ENCODE data around the gene DTNA.

DTNA gene

GRCh38 chr18:34867520-34867919, 157.4 kb downstream of the DTNA start:
- Histone ChIP-seq H3K9ac (ENCODE audit: insufficient read length, low read depth) (no peak overlapping the region), H3K27me3 (ENCODE audit: insufficient read depth, insufficient read length) (no peaks in the 10 kb centered on the region), H3K9me3 (ENCODE audit: insufficient read depth, low read length) (no peaks in the 10 kb centered on the region), H3K4me1 (ENCODE audit: insufficient read depth, insufficient read length) (no peaks in the 10 kb centered on the region), H3K36me3 (ENCODE audit: insufficient read depth, insufficient read length, low read length) (no peaks in the 10 kb centered on the region), H3K4me3 (ENCODE audit: insufficient read length, low read depth) (no peak overlapping the region)
- TF ChIP-seq SUZ12 (IDR thresholded peaks at IDR 0.05; ENCODE audit: extremely low read depth, insufficient read depth, insufficient read length) (no peak), ZNF274 (IDR thresholded peaks at IDR 0.05; ENCODE audit: low read depth, low read length) (no peak), YY1 (IDR thresholded peaks at IDR 0.05; ENCODE audit: insufficient read depth, insufficient read length) (no peak)
- peak; percentile 27 for DNase-seq (ENCODE audit: low read depth, low spot score)

- no peaks in the 10 kb centered on the region for H3K4me1 ChIP-seq (ENCODE audit: insufficient read depth, insufficient read length)
- H3K36me3 ChIP-seq (ENCODE audit: insufficient read depth, insufficient read length, low read length) = no peaks in the 10 kb centered on the region
- no peak for DNase-seq (ENCODE audit: low read depth, low spot score)
- no peaks in the 10 kb centered on the region for H3K27me3 ChIP-seq (ENCODE audit: insufficient read depth, insufficient read length)
- no peak overlapping the region for H3K9ac ChIP-seq (ENCODE audit: insufficient read length, low read depth)
- TF ChIP-seq ZNF274 (IDR thresholded peaks at IDR 0.05; ENCODE audit: low read depth, low read length) (no peak), SUZ12 (IDR thresholded peaks at IDR 0.05; ENCODE audit: extremely low read depth, insufficient read depth, insufficient read length) (no peak), YY1 (IDR thresholded peaks at IDR 0.05; ENCODE audit: insufficient read depth, insufficient read length) (no peak)
- no peaks in the 10 kb centered on the region for H3K9me3 ChIP-seq (ENCODE audit: insufficient read depth, low read length)
- H3K4me3 ChIP-seq (ENCODE audit: insufficient read length, low read depth) = no peak overlapping the region
Measured at GRCh38 chr18:34870555-34871310, 160.6 kb downstream of the DTNA start.

- DNase-seq (ENCODE audit: low read depth, low spot score) = no peak
- no peaks in the 10 kb centered on the region for H3K4me1 ChIP-seq (ENCODE audit: insufficient read depth, insufficient read length)
- no peak overlapping the region for H3K4me3 ChIP-seq (ENCODE audit: insufficient read length, low read depth)
- H3K9me3 ChIP-seq (ENCODE audit: insufficient read depth, low read length) = no peaks in the 10 kb centered on the region
- TF ChIP-seq SUZ12 (IDR thresholded peaks at IDR 0.05; ENCODE audit: extremely low read depth, insufficient read depth, insufficient read length) (no peak), YY1 (IDR thresholded peaks at IDR 0.05; ENCODE audit: insufficient read depth, insufficient read length) (no peak), ZNF274 (IDR thresholded peaks at IDR 0.05; ENCODE audit: low read depth, low read length) (no peak)
- H3K9ac ChIP-seq (ENCODE audit: insufficient read length, low read depth) = no peak overlapping the region
- no peaks in the 10 kb centered on the region for H3K27me3 ChIP-seq (ENCODE audit: insufficient read depth, insufficient read length)
- no peaks in the 10 kb centered on the region for H3K36me3 ChIP-seq (ENCODE audit: insufficient read depth, insufficient read length, low read length)
Measured at GRCh38 chr18:34871435-34871834, 161.3 kb downstream of the DTNA start.

GRCh38 chr18:34872066-34872465, 162.0 kb downstream of the DTNA start:
- DNase-seq (ENCODE audit: low read depth, low spot score) = no peak
- H3K9me3 ChIP-seq (ENCODE audit: insufficient read depth, low read length) = no peaks in the 10 kb centered on the region
- no peak overlapping the region for H3K9ac ChIP-seq (ENCODE audit: insufficient read length, low read depth)
- no peak for TF ChIP-seq ZNF274 (IDR thresholded peaks at IDR 0.05; ENCODE audit: low read depth, low read length)
- TF ChIP-seq SUZ12 (IDR thresholded peaks at IDR 0.05; ENCODE audit: extremely low read depth, insufficient read depth, insufficient read length) = no peak
- TF ChIP-seq YY1 (IDR thresholded peaks at IDR 0.05; ENCODE audit: insufficient read depth, insufficient read length) = no peak
- H3K27me3 ChIP-seq (ENCODE audit: insufficient read depth, insufficient read length) = no peaks in the 10 kb centered on the region
- no peaks in the 10 kb centered on the region for H3K4me1 ChIP-seq (ENCODE audit: insufficient read depth, insufficient read length)
- H3K36me3 ChIP-seq (ENCODE audit: insufficient read depth, insufficient read length, low read length) = no peaks in the 10 kb centered on the region
- no peak overlapping the region for H3K4me3 ChIP-seq (ENCODE audit: insufficient read length, low read depth)

GRCh38 chr18:34873986-34874580, 164.0 kb downstream of the DTNA start:
- Histone ChIP-seq H3K36me3 (ENCODE audit: insufficient read depth, insufficient read length, low read length) (no peaks in the 10 kb centered on the region), H3K9me3 (ENCODE audit: insufficient read depth, low read length) (no peaks in the 10 kb centered on the region), H3K27me3 (ENCODE audit: insufficient read depth, insufficient read length) (no peaks in the 10 kb centered on the region), H3K4me1 (ENCODE audit: insufficient read depth, insufficient read length) (no peaks in the 10 kb centered on the region), H3K4me3 (ENCODE audit: insufficient read length, low read depth) (no peak overlapping the region), H3K9ac (ENCODE audit: insufficient read length, low read depth) (no peak overlapping the region)
- no peak for TF ChIP-seq SUZ12 (IDR thresholded peaks at IDR 0.05; ENCODE audit: extremely low read depth, insufficient read depth, insufficient read length)
- DNase-seq (ENCODE audit: low read depth, low spot score) = no peak

GRCh38 chr18:34875150-34875549, 165.1 kb downstream of the DTNA start:
- TF ChIP-seq YY1 (IDR thresholded peaks at IDR 0.05; ENCODE audit: insufficient read depth, insufficient read length) = no peak
- no peak for TF ChIP-seq SUZ12 (IDR thresholded peaks at IDR 0.05; ENCODE audit: extremely low read depth, insufficient read depth, insufficient read length)
- TF ChIP-seq ZNF274 (IDR thresholded peaks at IDR 0.05; ENCODE audit: low read depth, low read length) = no peak

GRCh38 chr18:34880403-34880802, 170.3 kb downstream of the DTNA start:
- H3K4me1 ChIP-seq (ENCODE audit: insufficient read depth, insufficient read length) = no peaks in the 10 kb centered on the region
- no peak for DNase-seq (ENCODE audit: low read depth, low spot score)
- H3K4me3 ChIP-seq (ENCODE audit: insufficient read length, low read depth) = no peak overlapping the region
- no peaks in the 10 kb centered on the region for H3K27me3 ChIP-seq (ENCODE audit: insufficient read depth, insufficient read length)
- no peak for TF ChIP-seq ZNF274 (IDR thresholded peaks at IDR 0.05; ENCODE audit: low read depth, low read length)
- no peak for TF ChIP-seq SUZ12 (IDR thresholded peaks at IDR 0.05; ENCODE audit: extremely low read depth, insufficient read depth, insufficient read length)
- no peak for TF ChIP-seq YY1 (IDR thresholded peaks at IDR 0.05; ENCODE audit: insufficient read depth, insufficient read length)
- H3K9ac ChIP-seq (ENCODE audit: insufficient read length, low read depth) = no peak overlapping the region
- H3K9me3 ChIP-seq (ENCODE audit: insufficient read depth, low read length) = no peaks in the 10 kb centered on the region
- no peaks in the 10 kb centered on the region for H3K36me3 ChIP-seq (ENCODE audit: insufficient read depth, insufficient read length, low read length)

More at GRCh38 chr18:34875150-34875549, 165.1 kb downstream of the DTNA start:
- Histone ChIP-seq H3K36me3 (ENCODE audit: insufficient read depth, insufficient read length, low read length) (no peaks in the 10 kb centered on the region), H3K4me1 (ENCODE audit: insufficient read depth, insufficient read length) (no peaks in the 10 kb centered on the region), H3K9me3 (ENCODE audit: insufficient read depth, low read length) (no peaks in the 10 kb centered on the region), H3K4me3 (ENCODE audit: insufficient read length, low read depth) (no peak overlapping the region), H3K9ac (ENCODE audit: insufficient read length, low read depth) (no peak overlapping the region), H3K27me3 (ENCODE audit: insufficient read depth, insufficient read length) (no peaks in the 10 kb centered on the region)
- no peak for DNase-seq (ENCODE audit: low read depth, low spot score)
